Body of pancreas (tissue), 4 donors: ENCODE measurements around the gene SPIRE2. TPM values are rescaled to one million over a fixed set of nuclear protein-coding genes. Genes with fewer than 3 reads are reported as not detected.

Source experiments
- ATAC-seq: fragments of 150-250 bp; one replicate; pipeline ENCODE4 v1.9.1; 2016
- DNase-seq, 4 donors: peaks; one replicate each; pipeline ENCODE4 v3.0.0-alpha.2; 2019
- H3K27ac ChIP-seq, 4 donors: fragments of 200-600 bp; sonication (generic); 1 replicate in 3 of 4; 2 replicates in 1 of 4; pipeline versions ENCODE4 v1.5.1 to v1.6.1; 2016 to 2019; ENCODE audit warnings: mild to moderate bottlenecking in 1 of 4, mixed read lengths in 1 of 4, moderate library complexity in 1 of 4
- H3K27me3 ChIP-seq, 2 donors: fragments of 200-600 bp; sonication (generic); one replicate each; pipeline ENCODE4 v1.6.0; 2016; ENCODE audit warnings: mild to moderate bottlenecking in 1 of 2
- H3K36me3 ChIP-seq, 2 donors: fragments of 200-600 bp; sonication (generic); replicated peaks in 1 of 2; 2 replicates each; pipeline ENCODE4 v1.5.1; 2016; ENCODE audit warnings: low read depth in 2 of 2; ENCODE audit not compliant: insufficient read depth in 1 of 2
- H3K4me1 ChIP-seq: fragments of 200-600 bp; sonication (generic); one replicate; pipeline ENCODE4 v1.6.0; 2016
- H3K4me3 ChIP-seq, 2 donors: fragments of 200-600 bp; sonication (generic); 1 replicate in 1 of 2; 2 replicates in 1 of 2; pipeline ENCODE4 v1.5.1; 2016 to 2019
- H3K9me3 ChIP-seq, 3 donors: fragments of 200-600 bp; sonication (generic); 1 replicate in 2 of 3; 2 replicates in 1 of 3; pipeline ENCODE4 v1.5.1; 2016
- CTCF ChIP-seq, 7 experiments: fragments of 450-650 bp in 4 of 7; fragments of 200-600 bp in 3 of 7; sonication (generic) in 3 of 7; IDR thresholded peaks; one replicate each; pipeline ENCODE4 v1.5.1; 2016 to 2019; ENCODE audit warnings: antibody characterized with exemption in 7 of 7
- POLR2A ChIP-seq, 3 donors: fragments of 450-650 bp; IDR thresholded peaks; one replicate each; pipeline ENCODE4 v1.6.1; 2016; ENCODE audit warnings: antibody characterized with exemption in 3 of 3, mild to moderate bottlenecking in 2 of 3
- WGBS, 2 donors: methylation state at CpG; one replicate each; pipeline ENCODE4 v1.1.5; 2017; 5-methylcytosine and 5-hydroxymethylcytosine counted together
- intact Hi-C: fragments of 100-400 bp; cut with DNase I; formaldehyde crosslinking; loops from one replicate; pipeline ENCODE4 v1.15.1; 2023
- total RNA-seq, 2 donors: library from RNA; depleted of rRNA; stranded (reverse); fragments of >200 nt; gene quantifications; one replicate each; pipeline ENCODE4 v1.1.0, GENCODE V29; 2016

SPIRE2 gene
- total RNA-seq, 2 donors from 2014 or later = 7.3 to 7.6 TPM

DNA sequence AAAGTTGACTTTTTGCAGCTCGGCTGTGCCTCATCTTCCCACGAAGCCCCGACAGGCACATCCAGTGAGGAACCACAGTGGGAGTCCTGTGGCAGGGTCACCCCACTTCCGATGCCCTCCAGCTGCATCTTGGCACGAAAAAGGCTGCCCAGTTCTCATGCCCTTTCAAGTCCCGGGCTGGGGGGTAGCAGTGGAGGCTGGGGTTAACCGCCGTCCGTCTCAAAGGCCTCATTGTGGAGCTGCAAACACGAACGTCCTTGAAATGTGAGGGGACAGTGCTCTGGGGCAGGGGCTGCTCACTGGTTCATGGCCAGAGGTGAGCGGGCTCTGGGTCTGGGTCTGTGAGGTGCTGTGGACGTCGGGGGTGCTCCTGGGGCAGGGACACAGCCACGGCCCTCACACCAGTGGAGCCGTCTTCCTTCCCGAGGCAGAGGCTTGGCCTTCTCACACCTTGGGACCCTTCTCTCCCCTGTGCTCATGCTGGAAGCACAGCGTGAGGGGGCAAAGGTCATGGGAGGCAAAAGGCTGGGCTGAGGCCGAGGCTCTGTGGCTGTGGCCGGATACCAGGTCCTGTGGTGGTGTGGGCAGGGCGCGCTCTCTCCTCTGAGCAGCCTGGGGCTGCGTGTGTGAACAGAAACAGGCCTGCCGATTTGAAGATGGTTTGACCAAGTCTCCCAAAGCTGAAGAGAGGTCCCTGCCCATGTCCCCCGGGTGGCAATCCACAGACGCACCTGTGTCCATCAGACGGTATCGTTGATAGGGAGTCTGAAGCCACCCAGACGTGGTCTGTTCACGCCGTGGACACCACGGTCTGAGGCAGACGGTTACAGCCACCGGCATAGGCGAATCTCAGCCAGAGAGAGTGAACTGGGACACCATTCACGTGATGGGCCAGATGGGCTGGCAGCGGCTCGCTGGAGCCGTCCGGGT is 87.3 kb downstream of the SPIRE2 start:
- Histone ChIP-seq H3K9me3 (no peaks in the 10 kb centered on the region), H3K4me3 (no peak overlapping the region), H3K27ac (no peak overlapping the region), H3K4me1 (peaks cover 16% of the 10 kb centered on the region), H3K36me3 (peaks cover 0 to 1% of the 10 kb centered on the region in 2 donors), H3K27me3 (no peaks in the 10 kb centered on the region)
- ATAC-seq = no peak
- 61 to 65% methylated on average over 16 to 40 of the region's 40 CpGs for WGBS, 2 donors
- intact Hi-C loops = no loop called here
- no peak for TF ChIP-seq CTCF (IDR thresholded peaks at IDR 0.05)
- no peak for TF ChIP-seq POLR2A (IDR thresholded peaks at IDR 0.05)
- DNase-seq = no peak

- Histone ChIP-seq H3K27me3 (no peaks in the 10 kb centered on the region), H3K4me3 (no peak overlapping the region), H3K36me3 (no peaks in the 10 kb centered on the region), H3K9me3 (no peaks in the 10 kb centered on the region), H3K4me1 (peaks cover 31% of the 10 kb centered on the region), H3K27ac (no peak overlapping the region)
- ATAC-seq = peak; percentile 45
- DNase-seq = peak; percentile 38 to 67 (median 61)
- intact Hi-C loops = no loop called here
- WGBS, 2 donors = 3 to 6% methylated on average over 2 to 39 of the region's 39 CpGs
- no peak for TF ChIP-seq POLR2A (IDR thresholded peaks at IDR 0.05)
- no peak for TF ChIP-seq CTCF (IDR thresholded peaks at IDR 0.05)
These were observed 89.6 kb downstream of the SPIRE2 start for GRCh38 chr16:89917773-89918452.

DNA sequence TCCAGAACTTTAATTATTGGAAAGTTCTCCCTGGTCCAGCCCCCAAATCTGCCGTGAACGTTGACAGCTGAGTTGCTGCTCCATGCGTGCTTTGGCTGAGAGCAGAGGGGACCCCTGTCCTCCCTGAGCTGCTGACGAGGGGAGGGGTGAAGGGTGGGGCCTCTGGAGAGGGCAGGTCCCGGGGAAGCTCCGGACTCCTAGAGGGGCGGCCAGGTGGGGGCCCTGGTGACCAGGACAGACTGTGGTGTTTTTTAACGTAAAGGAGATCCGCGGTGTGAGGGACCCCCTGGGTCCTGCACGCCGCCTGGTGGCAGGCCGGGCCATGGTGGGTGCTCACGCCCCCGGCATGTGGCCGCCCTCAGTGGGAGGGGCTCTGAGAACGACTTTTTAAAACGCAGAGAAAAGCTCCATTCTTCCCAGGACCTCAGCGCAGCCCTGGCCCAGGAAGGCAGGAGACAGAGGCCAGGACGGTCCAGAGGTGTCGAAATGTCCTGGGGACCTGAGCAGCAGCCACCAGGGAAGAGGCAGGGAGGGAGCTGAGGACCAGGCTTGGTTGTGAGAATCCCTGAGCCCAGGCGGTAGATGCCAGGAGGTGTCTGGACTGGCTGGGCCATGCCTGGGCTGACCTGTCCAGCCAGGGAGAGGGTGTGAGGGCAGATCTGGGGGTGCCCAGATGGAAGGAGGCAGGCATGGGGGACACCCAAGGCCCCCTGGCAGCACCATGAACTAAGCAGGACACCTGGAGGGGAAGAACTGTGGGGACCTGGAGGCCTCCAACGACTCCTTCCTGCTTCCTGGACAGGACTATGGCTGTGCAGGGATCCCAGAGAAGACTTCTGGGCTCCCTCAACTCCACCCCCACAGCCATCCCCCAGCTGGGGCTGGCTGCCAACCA is 90.4 kb downstream of the SPIRE2 start, which contains the start of gene MC1R:
Gene MC1R (plus strand): TSS at position 410 of the 895 bp plus-strand sequence. CDS start 397 bp downstream, at position 807.
- H3K27ac ChIP-seq = no peak within 1 kb of the TSS
- peaks cover 0 to 4% of the 10 kb centered on the region in 2 donors for H3K27me3 ChIP-seq
- peaks cover 38% of the 10 kb centered on the region for H3K4me1 ChIP-seq
- WGBS, 2 donors = 4 to 17% methylated on average over 2 to 23 of the region's 23 CpGs
- intact Hi-C loops = no loop called here
- no peak within 1 kb of the TSS for H3K4me3 ChIP-seq
- H3K9me3 ChIP-seq = no peaks in the 10 kb centered on the region
- no peak for ATAC-seq
- DNase-seq = no peak
- TF ChIP-seq POLR2A (IDR thresholded peaks at IDR 0.05) (no peak), CTCF (IDR thresholded peaks at IDR 0.05) (peak in 2 of 7 experiments; percentile 6 to 8)
- no peaks in the 10 kb centered on the region for H3K36me3 ChIP-seq

GRCh38 chr16:89919535-89920406 is 91.5 kb downstream of the SPIRE2 start:
- DNase-seq (no peak), ATAC-seq (no peak)
- Histone ChIP-seq H3K36me3 (no peaks in the 10 kb centered on the region), H3K9me3 (no peaks in the 10 kb centered on the region), H3K27me3 (peaks cover 0 to 15% of the 10 kb centered on the region in 2 donors), H3K4me3 (no peak overlapping the region), H3K27ac (no peak overlapping the region), H3K4me1 (peaks cover 47% of the 10 kb centered on the region)
- WGBS, 2 donors = 81 to 82% methylated on average over 31 to 52 of the region's 52 CpGs
- TF ChIP-seq CTCF (IDR thresholded peaks at IDR 0.05) (no peak), POLR2A (IDR thresholded peaks at IDR 0.05) (no peak)
- intact Hi-C loops = no loop called here
